GM23338 (cell line): Measurements from ENCODE around the gene LGALS13. TPM values are rescaled to one million over a fixed set of nuclear protein-coding genes. Genes with fewer than 3 reads are reported as not detected.

Experiments
- ATAC-seq: fragments of 200-7000 bp; cut with Tn5 transposase; 3 replicates; pipeline ENCODE4 v1.9.1; 2020
- DNase-seq: peaks from one replicate; pipeline ENCODE4 v3.0.0-alpha.2; 2015; ENCODE audit warnings: low spot score
- H2AFZ ChIP-seq: fragments of 200-600 bp; sonication (generic); 2 replicates; pipeline ENCODE4 v1.8.0; 2016; ENCODE audit warnings: antibody characterized with exemption, mild to moderate bottlenecking, moderate library complexity
- H3F3A ChIP-seq: fragments of 200-600 bp; sonication (generic); replicated peaks from 2 replicates; pipeline ENCODE4 v1.8.0; 2017; ENCODE audit warnings: antibody characterized with exemption, mixed run types, low read depth
- H3K27ac ChIP-seq: fragments of 200-600 bp; sonication (generic); 2 replicates; pipeline ENCODE4 v1.6.1; 2016; ENCODE audit warnings: low read depth
- H3K27me3 ChIP-seq: fragments of 200-600 bp; sonication (generic); 2 replicates; pipeline ENCODE4 v1.8.0; 2016; ENCODE audit warnings: mild to moderate bottlenecking, mixed run types, moderate library complexity; ENCODE audit not compliant: insufficient read depth
- H3K36me3 ChIP-seq: fragments of 200-600 bp; sonication (generic); 2 replicates; pipeline ENCODE4 v1.8.0; 2016; ENCODE audit warnings: mild to moderate bottlenecking; ENCODE audit not compliant: insufficient read depth
- H3K4me1 ChIP-seq: fragments of 200-600 bp; sonication (generic); 2 replicates; pipeline ENCODE4 v1.8.0; 2016; ENCODE audit warnings: mild to moderate bottlenecking, moderate library complexity; ENCODE audit not compliant: insufficient read depth
- H3K4me2 ChIP-seq: fragments of 200-600 bp; sonication (generic); 2 replicates; pipeline ENCODE4 v1.7.1; 2017; ENCODE audit warnings: mixed run types
- H3K4me3 ChIP-seq: fragments of 200-600 bp; sonication (generic); 2 replicates; pipeline ENCODE4 v1.6.1; 2016; ENCODE audit warnings: mixed run types
- H3K79me2 ChIP-seq: fragments of 200-600 bp; sonication (generic); replicated peaks from 2 replicates; pipeline ENCODE4 v1.8.0; 2017; ENCODE audit warnings: mild to moderate bottlenecking; ENCODE audit not compliant: insufficient read depth
- H3K9me2 ChIP-seq: fragments of 200-600 bp; sonication (generic); 2 replicates; pipeline ENCODE4 v1.8.0; 2017; ENCODE audit not compliant: insufficient read depth
- H4K20me1 ChIP-seq: fragments of 200-600 bp; sonication (generic); replicated peaks from 2 replicates; pipeline ENCODE4 v1.8.0; 2017; ENCODE audit warnings: mild to moderate bottlenecking; ENCODE audit not compliant: insufficient read depth
- H3K27ac Mint-ChIP-seq: 2 replicates; pipeline ENCODE4 v1.8.0; 2020; ENCODE audit warnings: inconsistent platforms, mild to moderate bottlenecking, moderate library complexity, mixed read lengths
- H3K27me3 Mint-ChIP-seq: 3 replicates; pipeline ENCODE4 v1.8.0; 2022; ENCODE audit warnings: low read depth, mild to moderate bottlenecking, moderate library complexity, mixed read lengths, inconsistent platforms; ENCODE audit not compliant: insufficient read depth, poor library complexity
- H3K36me3 Mint-ChIP-seq: 3 replicates; pipeline ENCODE4 v1.8.0; 2021; ENCODE audit warnings: low read depth, mild to moderate bottlenecking, inconsistent platforms, moderate library complexity, mixed read lengths
- H3K4me1 Mint-ChIP-seq: 3 replicates; pipeline ENCODE4 v1.8.0; 2020; ENCODE audit warnings: mild to moderate bottlenecking, inconsistent platforms, mixed read lengths
- H3K4me3 Mint-ChIP-seq: 3 replicates; pipeline ENCODE4 v1.8.0; 2021; ENCODE audit warnings: moderate library complexity, mild to moderate bottlenecking, inconsistent platforms, mixed read lengths
- H3K9me3 Mint-ChIP-seq: 3 replicates; pipeline ENCODE4 v1.8.0; 2020; ENCODE audit warnings: moderate library complexity, mild to moderate bottlenecking, inconsistent platforms, mixed read lengths
- CREB1 ChIP-seq: fragments of 250-450 bp; sonication (Bioruptor Pico); IDR thresholded peaks from 2 replicates; pipeline ENCODE4 v1.5.0; 2020; ENCODE audit warnings: low read depth, mild to moderate bottlenecking, moderate library complexity
- CTCF ChIP-seq, 2 experiments: fragments of 200-600 bp in 1 of 2; sonication (generic) in 1 of 2; conservative IDR thresholded peaks; 2 replicates each; pipeline versions ENCODE4 v1.5.1 to v1.6.1; 2016 to 2017; ENCODE audit warnings: antibody characterized with exemption in 2 of 2, low read depth in 2 of 2, mild to moderate bottlenecking in 2 of 2, moderate library complexity in 1 of 2
- EZH2phosphoT487 ChIP-seq: fragments of 200-600 bp; sonication (generic); IDR thresholded peaks from one replicate; pipeline ENCODE4 v1.8.1; 2018; ENCODE audit warnings: antibody characterized with exemption; ENCODE audit not compliant: unreplicated experiment
- JUNB ChIP-seq: IDR thresholded peaks from one replicate; pipeline ENCODE4 v1.6.1; 2016; ENCODE audit warnings: antibody characterized with exemption; ENCODE audit not compliant: unreplicated experiment
- NANOG ChIP-seq: IDR thresholded peaks from 2 replicates; pipeline ENCODE4 v1.6.1; 2016; ENCODE audit warnings: antibody characterized with exemption, borderline replicate concordance
- POLR2AphosphoS5 ChIP-seq: IDR thresholded peaks from 2 replicates; pipeline ENCODE4 v1.6.1; 2016; ENCODE audit warnings: antibody characterized with exemption, low read depth
- REST ChIP-seq: IDR thresholded peaks from one replicate; pipeline ENCODE4 v1.6.1; 2018; ENCODE audit warnings: antibody characterized with exemption; ENCODE audit not compliant: unreplicated experiment
- ZNF462 ChIP-seq: fragments of 250-450 bp; sonication (Bioruptor Pico); IDR thresholded peaks from 2 replicates; pipeline ENCODE4 v1.5.0; 2020; ENCODE audit warnings: mild to moderate bottlenecking, moderate library complexity
- polyA plus RNA-seq: library from polyadenylated mRNA; unstranded; fragments of >200 nt; fragmentation: Nextera tagmentation; extraction: Ambion mirVana; gene quantifications from 2 replicates; pipeline ENCODE4 v1.2.1, GENCODE V29; 2016
- total RNA-seq: library from RNA; depleted of rRNA; stranded (reverse); fragments of >200 nt; shearing (Covaris generic); gene quantifications from 2 replicates; pipeline ENCODE4 v1.2.3, GENCODE V29; 2014

The LGALS13 gene
- total and polyA plus RNA-seq, 2 experiments from 2014 or later: not detected

GRCh38 chr19:39637891-39638290 is 35.6 kb downstream of the LGALS13 start:
- Histone ChIP-seq H2AFZ (no peak overlapping the region), H3K4me2 (no peak overlapping the region), H3K27me3 (no peaks in the 10 kb centered on the region), H3K4me3 (no peak overlapping the region), H3K9me2 (no peaks in the 10 kb centered on the region; the same call in 1 of the 2 replicates), H3K4me1 (no peaks in the 10 kb centered on the region), H3K79me2 (no peaks in the 10 kb centered on the region), H3K27ac (no peak overlapping the region), H4K20me1 (no peaks in the 10 kb centered on the region), H3F3A (no peaks in the 10 kb centered on the region), H3K36me3 (no peaks in the 10 kb centered on the region)
- no peaks in the 10 kb centered on the region for H3K36me3 Mint-ChIP-seq
- H3K27me3 Mint-ChIP-seq: peaks cover 11% of the 10 kb centered on the region
- H3K9me3 Mint-ChIP-seq: 0 out of 3 replicates have a peak, but pooled peaks cover 3% of the 10 kb centered on the region
- H3K27ac Mint-ChIP-seq: no peak overlapping the region
- TF ChIP-seq CTCF (conservative IDR thresholded peaks at IDR 0.05; ENCODE audit: low read depth in 2 of 2) (no peak), NANOG (no peak), POLR2AphosphoS5 (no peak), CREB1 (no peak), REST (no peak), ZNF462 (CRISPR knock-in tag) (no peak), JUNB (no peak), EZH2phosphoT487 (no peak)
- no peak for DNase-seq
- ATAC-seq: no peak
- no peaks in the 10 kb centered on the region for H3K4me1 Mint-ChIP-seq
- no peak overlapping the region for H3K4me3 Mint-ChIP-seq
